ENCODE results near the gene PGD.
"Not testable (repeated sequence)": the region's sequence is repeated elsewhere in the genome, so short reads cannot be mapped to it uniquely, and the experiment has no call there.

Gene PGD

DNA sequence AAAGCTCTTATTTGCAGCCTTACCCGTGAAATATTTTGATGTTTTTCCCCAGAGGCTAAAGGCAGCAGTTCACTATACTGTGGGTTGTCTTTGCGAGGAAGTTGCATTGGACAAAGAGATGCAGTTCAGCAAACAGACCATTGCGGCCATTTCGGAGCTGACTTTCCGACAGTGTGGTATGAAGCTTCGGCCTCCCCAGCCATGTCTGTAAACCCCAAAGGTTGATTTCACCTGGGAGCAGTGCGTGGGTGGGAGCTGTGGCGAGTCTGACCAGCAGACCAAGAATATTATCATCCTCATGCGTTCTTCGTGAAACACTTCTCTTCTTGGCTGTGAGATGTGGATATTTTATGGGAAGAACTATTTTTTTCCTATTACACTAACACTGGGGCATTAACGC is 34.9 kb downstream of the PGD start:
- no peak for DNase-seq (ENCODE audit: low read depth in 2 of 2, low spot score in 1 of 2)

GRCh38 chr1:10434590-10434989 is 35.7 kb downstream of the PGD start:
- DNase-seq (ENCODE audit: low read depth in 2 of 2, low spot score in 1 of 2) = no peak

- no peak for DNase-seq (ENCODE audit: low read depth in 2 of 2, low spot score in 1 of 2)
These were observed 38.2 kb downstream of the PGD start for GRCh38 chr1:10437052-10437451.

DNA sequence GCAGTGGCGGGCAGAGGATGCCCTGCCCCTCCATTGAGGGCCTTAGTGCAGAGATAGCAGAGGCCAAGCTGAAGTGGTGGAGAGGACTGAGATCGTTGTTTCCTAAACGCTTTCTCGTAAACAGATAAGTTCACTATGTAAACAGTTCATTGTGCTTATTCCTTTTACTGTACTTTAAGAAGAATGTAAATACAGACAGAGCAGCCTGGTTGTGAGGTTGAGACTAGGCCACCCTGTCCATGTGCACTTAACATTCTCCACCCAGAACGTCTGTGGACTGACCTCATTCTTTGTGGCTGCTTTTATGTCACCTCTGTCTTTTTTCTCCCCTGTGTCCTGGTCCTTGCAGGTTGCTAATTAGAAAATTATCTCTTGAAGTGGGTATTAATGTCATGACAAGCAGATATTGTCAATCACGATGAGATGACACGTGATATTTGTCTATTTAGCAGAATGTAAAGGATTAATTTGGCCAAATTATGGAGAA is 39.9 kb downstream of the PGD start:
- DNase-seq (ENCODE audit: low read depth in 2 of 2, low spot score in 1 of 2) = no peak

DNA sequence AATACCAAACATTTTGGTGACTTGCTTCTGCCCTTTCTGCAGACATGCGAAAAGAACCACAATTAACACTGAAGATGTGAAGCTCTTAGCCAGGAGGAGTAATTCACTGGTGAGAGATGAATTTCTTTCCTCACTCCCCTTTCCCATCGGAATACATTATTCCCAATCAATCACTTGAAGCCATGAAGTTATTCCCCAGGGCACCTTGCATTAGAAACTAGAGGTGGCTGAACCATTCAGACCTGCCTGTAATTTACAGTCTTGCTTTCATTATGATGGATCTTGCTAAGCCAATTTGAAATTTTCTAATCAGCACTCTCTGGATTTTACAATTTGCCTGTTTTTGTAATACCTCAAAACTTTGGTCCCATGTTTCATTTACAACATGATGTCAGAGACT is 41.4 kb downstream of the PGD start:
- no peak for DNase-seq (ENCODE audit: low read depth in 2 of 2, low spot score in 1 of 2)

- DNase-seq (ENCODE audit: low read depth in 2 of 2, low spot score in 1 of 2) = no peak
These were observed 41.9 kb downstream of the PGD start for GRCh38 chr1:10440794-10441193.

DNA sequence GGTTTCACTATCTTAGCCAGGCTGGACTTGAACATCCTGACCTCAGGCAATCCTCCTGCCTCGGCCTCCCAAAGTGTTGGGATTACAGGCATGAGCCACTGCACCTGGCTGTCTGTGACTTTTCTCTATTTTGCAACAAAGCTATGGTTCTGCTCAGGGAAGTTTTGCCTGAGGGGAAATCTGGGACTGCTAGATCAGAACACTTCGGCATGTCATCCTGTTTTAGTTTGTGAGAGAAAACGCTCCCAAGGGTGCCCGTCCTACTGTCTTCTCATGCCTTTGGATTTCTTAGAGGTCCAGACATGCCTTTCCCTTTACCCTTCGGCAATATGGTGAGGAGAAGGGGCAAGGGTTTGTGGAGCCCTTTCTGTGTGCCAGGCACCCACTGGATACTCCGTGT is 45.4 kb downstream of the PGD start:
- no peak for DNase-seq (ENCODE audit: low read depth in 2 of 2, low spot score in 1 of 2)

- no peak for DNase-seq (ENCODE audit: low read depth in 2 of 2, low spot score in 1 of 2)
These were observed 46.0 kb downstream of the PGD start for GRCh38 chr1:10444795-10445397.

DNA sequence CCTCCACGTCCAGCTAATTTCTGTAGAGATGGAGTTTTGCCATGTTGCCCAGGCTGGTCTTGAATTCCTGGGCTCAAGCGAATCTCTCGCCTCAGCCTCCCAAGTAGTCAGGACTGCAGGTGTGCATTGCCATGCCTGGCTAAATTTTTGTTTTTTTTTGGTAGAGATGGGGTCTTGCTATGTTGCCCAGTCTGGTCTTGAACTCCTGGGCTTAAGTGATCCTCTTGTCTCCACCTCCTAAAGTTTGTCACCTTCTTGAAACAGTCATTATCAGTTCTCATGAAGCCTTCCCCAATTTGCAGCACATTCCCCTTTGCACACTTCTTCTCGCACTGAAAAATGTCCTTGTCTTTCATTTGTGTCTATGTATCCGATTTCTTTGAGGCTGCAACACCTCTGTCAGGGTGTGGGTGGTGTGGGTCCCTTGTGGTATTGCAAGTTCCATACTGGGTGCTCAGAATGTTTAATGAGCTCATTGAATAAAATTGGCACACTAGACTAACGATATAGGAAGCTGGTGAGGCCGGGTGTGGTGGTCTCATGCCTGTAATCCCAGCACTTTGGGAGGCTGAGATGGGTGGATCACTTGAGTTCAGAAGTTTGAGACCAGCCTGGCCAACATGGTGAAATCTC is 48.0 kb downstream of the PGD start:
- DNase-seq (ENCODE audit: low read depth in 2 of 2, low spot score in 1 of 2) = no peak

DNA sequence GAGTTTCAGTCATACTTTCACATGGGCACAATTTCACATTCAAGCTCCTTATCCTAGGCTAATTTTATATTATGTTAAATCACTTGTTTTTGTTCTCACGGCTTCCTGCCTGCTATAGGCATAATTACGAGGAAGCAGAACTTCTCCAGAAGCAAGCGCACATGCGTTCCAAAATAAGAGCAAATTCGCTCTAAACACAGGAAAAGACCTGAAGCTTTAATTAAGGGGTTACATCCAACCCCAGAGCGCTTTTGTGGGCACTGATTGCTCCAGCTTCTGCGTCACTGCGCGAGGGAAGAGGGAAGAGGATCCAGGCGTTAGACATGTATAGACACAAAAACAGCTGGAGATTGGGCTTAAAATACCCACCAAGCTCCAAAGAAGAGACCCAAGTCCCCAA is 50.9 kb downstream of the PGD start, which contains the start of gene CORT:
CORT (plus strand) TSS at position 281 of the 400 bp plus-strand sequence. CDS start 193 bp downstream, outside the sequence.
- no peak for DNase-seq (ENCODE audit: low read depth in 2 of 2, low spot score in 1 of 2)

- DNase-seq (ENCODE audit: low read depth in 2 of 2, low spot score in 1 of 2) = no peak
These were observed 51.4 kb downstream of the PGD start for GRCh38 chr1:10450156-10450814.

DNA sequence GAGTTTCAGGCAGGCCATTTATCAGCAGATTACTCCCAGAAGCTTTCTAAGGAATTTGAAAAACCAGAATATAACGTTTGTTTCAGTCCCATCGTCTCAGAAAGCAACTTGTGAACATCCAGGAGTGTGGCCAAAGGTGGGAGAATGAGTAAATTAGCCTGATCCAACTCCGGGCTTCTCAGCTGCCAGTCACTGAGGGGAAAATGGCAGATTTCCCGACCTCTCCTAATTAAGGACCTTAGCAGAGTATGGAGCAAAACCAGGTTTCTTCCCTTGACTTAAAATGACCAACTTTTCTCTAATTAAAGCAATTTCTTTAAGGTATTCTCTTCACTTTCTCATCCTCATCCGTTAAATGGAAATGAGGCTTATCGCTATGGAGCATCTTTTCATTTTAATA is 52.0 kb downstream of the PGD start:
- DNase-seq (ENCODE audit: low read depth in 2 of 2, low spot score in 1 of 2) = no peak

DNA sequence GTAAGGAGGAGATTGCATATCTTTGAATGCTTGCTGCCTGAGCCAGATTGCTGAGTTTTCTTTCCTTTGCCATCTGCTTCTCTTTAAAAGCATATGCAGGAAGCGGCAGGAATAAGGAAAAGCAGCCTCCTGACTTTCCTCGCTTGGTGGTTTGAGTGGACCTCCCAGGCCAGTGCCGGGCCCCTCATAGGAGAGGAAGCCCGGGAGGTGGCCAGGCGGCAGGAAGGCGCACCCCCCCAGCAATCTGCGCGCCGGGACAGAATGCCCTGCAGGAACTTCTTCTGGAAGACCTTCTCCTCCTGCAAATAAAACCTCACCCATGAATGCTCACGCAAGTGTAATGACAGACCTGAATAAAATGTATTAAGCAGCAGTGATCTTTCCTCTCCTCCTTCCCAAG is 52.4 kb downstream of the PGD start:
- no peak for DNase-seq (ENCODE audit: low read depth in 2 of 2, low spot score in 1 of 2)

DNA sequence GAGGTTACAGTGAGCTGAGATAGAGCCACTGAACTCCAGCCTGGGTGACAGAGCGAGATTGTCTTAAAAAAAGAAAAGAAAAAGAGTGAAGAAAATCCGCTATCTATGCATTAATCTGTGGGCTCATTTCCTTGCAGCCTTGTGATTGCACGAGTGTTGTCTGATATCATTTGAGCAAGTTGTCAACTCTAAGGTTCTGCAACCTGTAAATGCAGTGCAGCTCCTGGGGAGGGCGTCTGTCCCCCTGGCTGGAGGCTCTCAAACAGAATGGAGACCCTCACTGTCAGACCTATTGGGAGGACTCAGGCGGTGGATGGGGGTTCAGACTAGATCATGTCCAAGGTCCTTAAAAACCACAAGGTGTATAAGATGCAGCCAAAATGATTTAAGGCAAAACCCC is 57.2 kb downstream of the PGD start:
- DNase-seq (ENCODE audit: low read depth in 2 of 2, low spot score in 1 of 2) = no peak

DNA sequence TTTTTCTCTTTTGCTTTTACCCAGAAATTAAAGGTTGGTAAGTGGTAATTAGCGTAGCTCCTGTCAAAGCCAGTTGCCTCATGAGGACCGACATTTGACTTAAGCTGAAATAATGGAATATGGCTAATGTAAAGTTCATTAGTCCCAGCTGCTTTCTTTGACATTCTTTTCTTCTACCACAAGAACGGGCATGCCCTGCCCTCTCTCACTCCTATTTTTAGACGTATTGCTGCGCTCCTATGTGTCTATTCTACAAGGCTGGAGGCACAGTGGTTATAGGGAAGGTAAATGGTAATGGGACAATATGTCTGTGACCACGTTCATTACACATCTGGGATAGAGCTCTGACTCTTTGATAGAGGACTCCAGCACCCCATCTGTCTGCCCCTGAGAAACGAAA is 57.8 kb downstream of the PGD start:
- DNase-seq (ENCODE audit: low read depth in 2 of 2, low spot score in 1 of 2) = no peak

GRCh38 chr1:10457462-10457861 is 58.6 kb downstream of the PGD start:
- not testable (repeated sequence) for DNase-seq (ENCODE audit: low read depth in 2 of 2, low spot score in 1 of 2)

DNA sequence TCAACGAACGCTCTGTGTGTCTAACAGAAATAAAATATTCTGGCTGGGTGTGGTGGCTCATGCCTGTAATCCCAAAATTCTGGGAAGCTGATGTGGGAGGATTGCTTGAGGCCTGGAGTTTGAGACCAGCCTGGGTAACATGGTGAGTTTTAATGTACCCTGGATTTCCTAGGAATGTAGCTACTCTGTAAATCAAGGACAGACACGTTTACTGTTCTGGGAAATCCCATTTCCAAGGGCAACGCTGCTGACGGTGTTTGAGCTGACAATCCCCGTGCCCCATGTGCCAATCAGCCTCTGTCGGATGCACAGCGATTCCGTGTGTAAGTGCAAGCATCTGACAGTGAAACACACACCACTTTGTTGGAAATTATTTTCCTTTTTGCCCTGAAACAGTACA is 59.0 kb downstream of the PGD start:
- DNase-seq (ENCODE audit: low read depth in 2 of 2, low spot score in 1 of 2) = no peak

DNA sequence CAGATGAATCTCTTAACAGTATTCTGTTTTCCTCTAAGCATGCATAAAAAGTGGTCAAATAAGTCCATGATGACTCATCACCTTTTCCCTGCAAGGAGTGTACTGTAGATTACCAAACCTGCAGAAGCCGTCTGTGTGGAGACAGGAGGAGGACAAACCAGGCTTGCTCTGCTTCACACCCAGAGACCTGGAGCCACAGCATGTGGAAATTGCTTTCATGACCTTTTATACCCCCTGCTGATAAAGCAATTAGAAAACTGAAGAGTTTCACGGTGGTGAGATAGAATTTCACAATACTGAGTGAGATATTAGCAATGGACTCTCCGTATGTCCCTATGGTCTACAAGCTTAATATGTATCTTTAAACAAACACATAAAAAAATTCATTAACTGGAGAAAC is 60.3 kb downstream of the PGD start:
- no peak for DNase-seq (ENCODE audit: low read depth in 2 of 2, low spot score in 1 of 2)

DNA sequence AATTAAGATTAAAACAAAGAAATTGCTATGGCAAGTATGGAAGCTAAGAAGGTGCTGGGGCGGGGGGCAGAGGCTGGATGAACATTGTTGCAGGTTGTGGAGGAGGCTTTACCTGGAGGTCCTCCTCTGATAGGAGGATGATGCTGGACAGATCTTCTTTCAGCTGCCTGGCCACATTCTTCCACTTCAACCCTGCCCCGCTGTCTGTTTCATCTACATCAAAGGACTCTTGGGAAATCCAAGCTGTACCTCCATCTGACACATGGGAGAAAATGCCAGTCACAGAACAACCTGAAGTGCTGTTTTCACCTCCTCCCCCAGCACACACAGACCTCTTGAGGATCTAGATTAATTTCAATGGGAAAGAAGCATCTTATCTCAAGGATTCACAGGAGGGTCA is 68.2 kb downstream of the PGD start:
- DNase-seq (ENCODE audit: low read depth in 2 of 2, low spot score in 1 of 2) = no peak

DNA sequence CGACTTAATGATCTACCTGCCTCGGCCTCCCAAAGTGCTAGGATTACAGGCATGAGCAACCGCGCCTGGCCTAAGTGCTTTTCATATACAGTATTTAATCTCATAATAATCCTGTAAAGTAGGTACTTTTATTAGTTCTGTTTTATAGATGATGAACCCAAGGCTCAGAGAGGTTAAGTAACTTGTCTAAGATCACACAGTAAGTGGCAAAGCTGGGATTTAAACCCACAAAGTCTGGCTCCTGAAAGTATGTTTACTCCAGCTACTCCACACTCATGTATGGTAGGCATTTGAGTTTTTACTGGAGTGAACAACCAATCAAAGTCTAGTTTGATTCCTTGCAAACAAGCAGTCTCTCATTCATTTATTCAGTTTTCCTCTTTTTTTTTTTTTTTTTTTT is 71.2 kb downstream of the PGD start:
- DNase-seq (ENCODE audit: low read depth in 2 of 2, low spot score in 1 of 2) = no peak

Measured in stimulated activated CD8-positive, alpha-beta memory T cell treated with anti-CD3 and anti-CD28 coated beads, Interleukin-4, amount 100 ng/mL, for 1 hour (primary cell).